ACHN (cell line): Measurements from ENCODE around the gene FAM167B.
"Not testable (repeated sequence)": the region's sequence is repeated elsewhere in the genome, so short reads cannot be mapped to it uniquely, and the experiment has no call there.

Experiments
- DNase-seq: peaks from one replicate; pipeline ENCODE4 v3.0.0-alpha.2; 2015
- in situ Hi-C: cut with HindIII; loops from 2 replicates; pipeline ENCODE4 v1.10.0; 2017; ENCODE audit warnings: low sequenced_read_pairs, low pct_ligation_motif_present, low pct_unique_long_range_greater_than_20kb

Gene FAM167B

GRCh38 chr1:32286763-32287162 lies 39.7 kb downstream of the FAM167B start:
- no peak for DNase-seq
- in situ Hi-C loops: no loop called here

GRCh38 chr1:32289256-32289655 lies 42.2 kb downstream of the FAM167B start:
- in situ Hi-C loops: no loop called here
- no peak for DNase-seq

DNA sequence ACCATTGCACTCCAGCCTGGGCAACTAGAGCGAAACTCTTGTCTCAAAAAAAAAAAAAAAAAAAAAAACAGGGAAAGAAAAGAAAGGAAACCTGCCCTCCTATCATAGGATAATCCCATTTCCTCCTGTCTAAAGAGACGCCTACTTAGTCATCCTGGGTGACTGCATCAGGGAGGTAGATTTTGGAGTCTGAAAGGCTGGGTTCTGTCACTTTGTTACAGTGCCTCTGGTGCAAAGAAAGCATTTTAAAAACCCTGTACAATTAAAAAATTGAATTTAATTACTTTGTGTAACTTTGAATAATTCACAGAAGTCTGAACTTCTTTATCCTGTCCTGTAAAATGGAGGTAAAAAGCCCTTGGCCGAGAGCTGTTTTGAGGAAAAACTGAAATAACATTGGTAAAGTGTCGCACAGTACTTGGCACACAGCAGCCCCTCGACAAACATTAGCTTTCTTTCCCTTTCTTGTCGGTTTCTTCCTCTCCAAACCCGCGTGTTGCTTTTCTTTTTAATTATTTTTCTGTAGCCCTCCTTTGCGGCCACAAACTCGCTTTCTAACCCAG lies 44.2 kb downstream of the FAM167B start:
- in situ Hi-C loops: no loop called here

DNA sequence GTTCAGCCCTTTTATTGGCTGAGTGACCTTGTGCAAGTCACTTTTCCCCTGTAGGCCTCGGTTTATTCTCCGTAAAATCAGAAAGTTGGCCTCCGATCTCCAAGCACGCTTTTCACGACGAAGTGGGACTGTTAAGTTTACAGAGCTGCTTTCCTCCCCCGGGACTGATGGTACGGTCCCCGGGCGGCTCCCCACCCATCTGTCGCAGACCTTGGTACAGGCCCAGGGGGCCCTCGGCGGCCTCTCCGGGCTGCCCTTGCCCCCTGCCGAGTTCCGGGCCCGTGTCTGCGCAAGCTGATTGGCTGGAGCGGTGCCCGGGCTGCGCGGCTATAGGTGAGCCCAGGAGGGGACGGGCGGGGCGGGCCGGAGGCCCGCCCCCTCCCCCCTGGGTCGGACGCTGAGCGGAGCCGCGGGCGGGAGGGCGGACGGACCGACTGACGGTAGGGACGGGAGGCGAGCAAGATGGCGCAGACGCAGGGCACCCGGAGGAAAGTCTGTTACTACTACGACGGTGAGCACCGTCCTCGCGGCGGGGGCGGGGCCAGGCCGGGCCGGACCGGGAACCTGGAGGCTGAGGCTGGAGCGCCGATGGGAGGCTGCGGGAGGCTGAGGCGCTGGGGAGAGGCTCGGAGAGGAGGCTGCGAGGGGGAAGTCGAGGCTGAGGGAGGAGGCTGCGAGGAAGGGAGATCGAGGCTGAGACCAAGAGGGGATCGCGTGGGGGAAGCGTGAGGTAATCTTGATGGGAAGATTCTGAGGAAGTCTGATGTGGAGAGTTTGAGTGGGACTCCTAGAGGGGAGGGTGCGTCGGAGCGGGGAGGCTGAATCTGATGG lies 44.9 kb downstream of the FAM167B start, which contains the start of gene HDAC1:
Gene HDAC1, plus strand, starts transcription at position 376 of the 831 bp plus-strand sequence. Its CDS starts 87 bp downstream, at position 463.
- in situ Hi-C loops: no loop called here

More for the DNA sequence above, 44.2 kb downstream of the FAM167B start:
- DNase-seq: peak; percentile 59

DNA sequence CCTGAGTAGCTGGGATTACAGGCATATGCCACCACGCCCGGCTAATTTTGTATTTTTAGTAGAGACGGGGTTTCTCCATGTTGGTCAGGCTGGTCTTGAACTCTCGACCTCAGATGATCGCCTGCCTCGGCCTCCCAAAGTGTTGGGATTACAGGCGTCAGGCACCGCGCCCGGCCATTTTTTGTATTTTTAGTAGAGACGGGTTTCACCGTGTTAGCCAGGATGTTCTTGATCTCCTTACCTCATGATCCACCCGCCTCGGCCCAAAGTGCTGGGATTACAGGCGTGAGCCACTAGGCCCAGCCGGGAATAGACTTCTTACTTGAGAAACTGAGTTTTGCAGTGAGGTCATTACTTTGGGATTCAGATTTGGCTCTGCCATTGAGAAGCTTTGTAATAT lies 51.2 kb downstream of the FAM167B start:
- in situ Hi-C loops, DNase-seq: not testable (repeated sequence)

More for the DNA sequence above, 44.9 kb downstream of the FAM167B start, which contains the start of gene HDAC1:
- peak; percentile 93 for DNase-seq
